GM23248 (cell line): ENCODE results near the gene PON1. TPM values are rescaled to one million over a fixed set of nuclear protein-coding genes. Genes with fewer than 3 reads are reported as not detected.

ENCODE experiments used
- DNase-seq: peaks from one replicate; pipeline ENCODE4 v3.0.0-alpha.2; 2015
- H2AFZ ChIP-seq: fragments of 200-600 bp; sonication (generic); 2 replicates; pipeline ENCODE4 v1.6.1; 2016; ENCODE audit warnings: antibody characterized with exemption
- H3F3A ChIP-seq: fragments of 200-600 bp; sonication (generic); 2 replicates; pipeline ENCODE4 v1.6.1; 2016; ENCODE audit warnings: mild to moderate bottlenecking, antibody characterized with exemption, mixed run types; ENCODE audit not compliant: insufficient read depth
- H3K27ac ChIP-seq: fragments of 200-600 bp; sonication (generic); 2 replicates; pipeline ENCODE4 v1.5.1; 2016; ENCODE audit warnings: mild to moderate bottlenecking
- H3K27me3 ChIP-seq: fragments of 200-600 bp; sonication (generic); replicated peaks from 2 replicates; pipeline ENCODE4 v1.6.1; 2016; ENCODE audit warnings: mild to moderate bottlenecking; ENCODE audit not compliant: insufficient read depth
- H3K36me3 ChIP-seq: fragments of 200-600 bp; sonication (generic); 2 replicates; pipeline ENCODE4 v1.6.1; 2016; ENCODE audit warnings: low read depth, mild to moderate bottlenecking
- H3K4me1 ChIP-seq: fragments of 200-600 bp; sonication (generic); 2 replicates; pipeline ENCODE4 v1.6.1; 2016; ENCODE audit warnings: mild to moderate bottlenecking; ENCODE audit not compliant: insufficient read depth
- H3K4me2 ChIP-seq: fragments of 200-600 bp; sonication (generic); one replicate; pipeline ENCODE4 v1.6.1; 2016; ENCODE audit warnings: mild to moderate bottlenecking; ENCODE audit not compliant: unreplicated experiment
- H3K4me3 ChIP-seq: fragments of 200-600 bp; sonication (generic); 2 replicates; pipeline ENCODE4 v1.5.1; 2016; ENCODE audit warnings: mild to moderate bottlenecking
- H3K79me2 ChIP-seq: fragments of 200-600 bp; sonication (generic); 2 replicates; pipeline ENCODE4 v1.6.1; 2016; ENCODE audit warnings: mild to moderate bottlenecking; ENCODE audit not compliant: insufficient read depth
- H3K9ac ChIP-seq: fragments of 200-600 bp; sonication (generic); 2 replicates; pipeline ENCODE4 v1.6.1; 2016; ENCODE audit warnings: mild to moderate bottlenecking
- H3K9me2 ChIP-seq: fragments of 200-600 bp; sonication (generic); 2 replicates; pipeline ENCODE4 v1.6.1; 2016; ENCODE audit warnings: mixed run types, mild to moderate bottlenecking, moderate library complexity; ENCODE audit not compliant: insufficient read depth
- H3K9me3 ChIP-seq: fragments of 200-600 bp; sonication (generic); one replicate; pipeline ENCODE4 v1.6.1; 2017; ENCODE audit warnings: low read depth
- H4K20me1 ChIP-seq: fragments of 200-600 bp; sonication (generic); 2 replicates; pipeline ENCODE4 v1.6.0; 2016; ENCODE audit not compliant: insufficient read depth
- EZH2 ChIP-seq: fragments of 200-600 bp; sonication (generic); IDR thresholded peaks from 2 replicates; pipeline ENCODE4 v1.6.1; 2018; ENCODE audit warnings: antibody characterized with exemption, mild to moderate bottlenecking; ENCODE audit not compliant: insufficient read depth, poor library complexity, severe bottlenecking
- EZH2phosphoT487 ChIP-seq: fragments of 200-600 bp; sonication (generic); IDR thresholded peaks from 2 replicates; pipeline ENCODE4 v1.6.1; 2018; ENCODE audit warnings: antibody characterized with exemption, moderate library complexity, mild to moderate bottlenecking, low read depth; ENCODE audit not compliant: insufficient read depth
- WGBS, 2 experiments: methylation state at CpG; one replicate each; pipeline ENCODE4 v1.1.6; 2015 to 2017; ENCODE audit warnings: low lambda C conversion rate in 2 of 2, low coverage in 1 of 2; ENCODE audit errors: missing lambda C conversion rate in 2 of 2; 5-methylcytosine and 5-hydroxymethylcytosine counted together
- in situ Hi-C: fragments of 300-500 bp; cut with MboI; formaldehyde crosslinking; loops from 2 replicates; pipeline ENCODE4 v1.15.0; 2020
- polyA plus RNA-seq: library from polyadenylated mRNA; unstranded; fragments of >200 nt; fragmentation: Nextera tagmentation; extraction: Ambion mirVana; gene quantifications from 2 replicates; pipeline ENCODE4 v1.2.1, GENCODE V29; 2016
- total RNA-seq: library from RNA; depleted of rRNA; stranded (reverse); fragments of >200 nt; shearing (Covaris generic); gene quantifications from 2 replicates; pipeline ENCODE4 v1.2.3, GENCODE V29; 2014

Gene PON1
- total and polyA plus RNA-seq, 2 experiments from 2014 or later, result not detected

DNA sequence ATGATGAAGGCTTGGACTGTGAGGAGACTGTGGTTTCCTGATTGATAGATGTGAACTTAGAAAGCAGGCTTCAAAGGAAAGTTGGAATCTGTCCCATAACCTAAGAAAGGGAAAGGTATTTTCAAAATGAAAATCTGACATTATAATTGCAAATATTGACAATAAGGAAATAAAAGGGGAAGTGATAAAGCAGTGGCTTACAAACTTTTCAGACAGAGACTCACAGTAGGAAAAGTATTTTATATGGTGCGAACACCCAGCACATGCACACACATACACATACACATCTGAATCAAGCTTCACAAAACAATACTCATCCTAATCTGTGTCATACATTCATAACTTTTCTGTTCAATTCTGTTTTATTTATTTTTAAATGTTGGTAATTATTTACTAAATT lies 4.8 kb downstream of the PON1 start:
- no peak for DNase-seq
- TF ChIP-seq EZH2phosphoT487 (no peak), EZH2 (no peak)
- 91 to 93% methylated on average over 1 of the region's 1 CpG for WGBS, 2 experiments
- H3K36me3 ChIP-seq, result no peaks in the 10 kb centered on the region
- H3K27me3 ChIP-seq, result no peaks in the 10 kb centered on the region; the same call in none of the 2 replicates
- H4K20me1 ChIP-seq, result no peaks in the 10 kb centered on the region
- no peaks in the 10 kb centered on the region for H3F3A ChIP-seq
- H3K79me2 ChIP-seq, result no peaks in the 10 kb centered on the region
- no peak overlapping the region for H3K4me2 ChIP-seq
- in situ Hi-C loops, result no loop called here
- H3K9me3 ChIP-seq, result no peaks in the 10 kb centered on the region
- no peak overlapping the region for H3K27ac ChIP-seq
- H3K9me2 ChIP-seq, result no peaks in the 10 kb centered on the region
- no peaks in the 10 kb centered on the region for H3K4me1 ChIP-seq
- no peak overlapping the region for H3K9ac ChIP-seq
- H3K4me3 ChIP-seq, result no peak overlapping the region
- H2AFZ ChIP-seq, result no peak overlapping the region

DNA sequence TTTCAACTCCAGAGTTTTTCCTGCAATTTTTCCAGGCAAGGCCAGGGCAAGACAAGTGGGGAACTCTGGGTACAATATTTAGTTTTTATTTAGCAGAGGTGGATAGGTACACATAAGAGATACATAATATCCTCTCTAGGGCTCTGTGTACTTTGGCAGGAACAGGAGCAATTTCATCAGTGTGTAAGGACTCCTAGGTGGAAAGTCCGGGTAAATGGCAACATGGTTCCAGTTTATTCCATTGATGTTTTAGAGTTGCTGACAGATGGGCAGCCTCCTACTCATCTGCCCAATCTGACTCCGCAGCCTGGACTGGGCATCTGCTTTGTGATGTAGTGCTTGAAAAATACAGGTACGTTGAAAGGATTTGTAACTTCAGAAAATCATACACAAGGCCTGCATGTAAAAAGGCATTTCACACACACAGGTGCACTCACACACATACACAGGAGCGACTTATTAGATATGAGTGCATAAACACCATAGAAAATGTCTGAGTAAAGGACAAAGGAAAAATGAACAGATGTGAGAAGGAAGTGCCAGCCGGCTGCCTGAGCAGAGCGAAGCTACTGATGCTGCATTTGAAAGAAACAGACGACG lies 5.7 kb downstream of the PON1 start:
- no peak overlapping the region for H3K9ac ChIP-seq
- in situ Hi-C loops, result no loop called here
- H3K9me3 ChIP-seq, result no peaks in the 10 kb centered on the region
- H3K4me3 ChIP-seq, result no peak overlapping the region
- H2AFZ ChIP-seq, result no peak overlapping the region
- WGBS, 2 experiments, result 85 to 89% methylated on average over 8 of the region's 8 CpGs
- no peak overlapping the region for H3K4me2 ChIP-seq
- H3K4me1 ChIP-seq, result no peaks in the 10 kb centered on the region
- H3K9me2 ChIP-seq, result no peaks in the 10 kb centered on the region
- no peak overlapping the region for H3K27ac ChIP-seq
- DNase-seq, result no peak
- no peaks in the 10 kb centered on the region for H4K20me1 ChIP-seq
- no peaks in the 10 kb centered on the region for H3K36me3 ChIP-seq
- H3F3A ChIP-seq, result no peaks in the 10 kb centered on the region
- TF ChIP-seq EZH2 (no peak), EZH2phosphoT487 (no peak)
- H3K79me2 ChIP-seq, result no peaks in the 10 kb centered on the region
- H3K27me3 ChIP-seq, result no peaks in the 10 kb centered on the region; the same call in 1 of the 2 replicates

DNA sequence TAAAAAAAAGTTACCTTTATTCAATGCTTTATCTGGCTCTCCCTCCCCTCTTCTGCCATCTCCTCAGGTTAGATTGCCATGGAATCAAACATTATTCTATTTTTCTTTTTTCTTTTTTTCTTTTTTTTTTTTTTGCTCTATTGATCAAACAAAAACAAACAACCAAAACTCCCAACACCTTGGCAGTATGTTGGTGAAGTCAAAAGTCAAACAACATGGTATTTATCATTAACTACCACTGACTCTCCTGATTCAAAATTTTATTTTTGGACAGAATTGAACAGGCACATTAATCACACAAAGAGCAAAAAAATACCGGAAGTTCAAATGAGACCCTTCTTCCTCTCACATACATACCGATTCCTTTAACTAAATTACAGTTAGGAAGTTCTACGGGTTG lies 6.4 kb downstream of the PON1 start:
- no peak overlapping the region for H3K27ac ChIP-seq
- no peaks in the 10 kb centered on the region for H3K36me3 ChIP-seq
- no peaks in the 10 kb centered on the region for H3K9me2 ChIP-seq
- no peak overlapping the region for H2AFZ ChIP-seq
- H3K4me1 ChIP-seq, result no peaks in the 10 kb centered on the region
- no peak overlapping the region for H3K4me2 ChIP-seq
- no peaks in the 10 kb centered on the region for H3K79me2 ChIP-seq
- no peak for DNase-seq
- H3K4me3 ChIP-seq, result no peak overlapping the region
- no peaks in the 10 kb centered on the region for H4K20me1 ChIP-seq
- no peak overlapping the region for H3K9ac ChIP-seq
- no peak for TF ChIP-seq EZH2phosphoT487
- no peak for TF ChIP-seq EZH2
- WGBS, 2 experiments, result 86 to 87% methylated on average over 3 of the region's 3 CpGs
- in situ Hi-C loops, result no loop called here
- H3F3A ChIP-seq, result no peaks in the 10 kb centered on the region
- no peaks in the 10 kb centered on the region for H3K9me3 ChIP-seq
- H3K27me3 ChIP-seq, result no peaks in the 10 kb centered on the region; the same call in 1 of the 2 replicates

DNA sequence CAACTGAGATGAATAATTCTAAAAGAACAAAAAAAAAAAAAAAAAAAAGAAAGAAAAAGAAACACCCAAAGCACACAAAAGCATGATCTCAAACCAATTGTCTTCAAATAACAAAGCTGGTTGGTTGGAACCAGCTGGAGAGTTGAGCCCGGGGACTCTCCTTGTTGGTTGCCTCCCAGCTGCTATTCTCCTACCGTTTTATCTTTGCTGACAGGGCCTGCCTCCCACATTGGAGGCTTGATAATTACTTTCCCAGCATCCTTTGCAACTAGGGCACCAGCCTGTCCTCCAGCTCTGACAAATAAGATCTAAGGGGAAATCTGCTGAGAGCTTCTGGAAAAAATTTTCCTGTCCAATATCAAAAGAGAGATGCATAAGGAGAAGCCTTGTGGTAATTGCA lies 6.8 kb downstream of the PON1 start:
- Histone ChIP-seq H3K79me2 (no peaks in the 10 kb centered on the region), H3K27ac (no peak overlapping the region), H3K9ac (no peak overlapping the region), H3K4me3 (no peak overlapping the region), H3K4me2 (no peak overlapping the region), H2AFZ (no peak overlapping the region), H3K36me3 (no peaks in the 10 kb centered on the region), H4K20me1 (no peaks in the 10 kb centered on the region), H3K27me3 (no peaks in the 10 kb centered on the region; the same call in 1 of the 2 replicates), H3K9me3 (no peaks in the 10 kb centered on the region), H3K9me2 (no peaks in the 10 kb centered on the region), H3K4me1 (no peaks in the 10 kb centered on the region), H3F3A (no peaks in the 10 kb centered on the region)
- TF ChIP-seq EZH2phosphoT487 (no peak), EZH2 (no peak)
- in situ Hi-C loops, result no loop called here
- DNase-seq, result no peak
- 4 to 5% methylated on average over 2 of the region's 2 CpGs for WGBS, 2 experiments
